ENCODE measurements around the gene CMTM4.

Gene CMTM4

GRCh38 chr16:66673691-66674090, 22.9 kb downstream of the CMTM4 start:
- no peak for DNase-seq (ENCODE audit: low spot score)

- no peak for DNase-seq (ENCODE audit: low spot score)
Observed at GRCh38 chr16:66670691-66671388, 25.7 kb downstream of the CMTM4 start.

- DNase-seq (ENCODE audit: low spot score) = no peak
Observed at GRCh38 chr16:66668777-66669444, 27.6 kb downstream of the CMTM4 start.

DNA sequence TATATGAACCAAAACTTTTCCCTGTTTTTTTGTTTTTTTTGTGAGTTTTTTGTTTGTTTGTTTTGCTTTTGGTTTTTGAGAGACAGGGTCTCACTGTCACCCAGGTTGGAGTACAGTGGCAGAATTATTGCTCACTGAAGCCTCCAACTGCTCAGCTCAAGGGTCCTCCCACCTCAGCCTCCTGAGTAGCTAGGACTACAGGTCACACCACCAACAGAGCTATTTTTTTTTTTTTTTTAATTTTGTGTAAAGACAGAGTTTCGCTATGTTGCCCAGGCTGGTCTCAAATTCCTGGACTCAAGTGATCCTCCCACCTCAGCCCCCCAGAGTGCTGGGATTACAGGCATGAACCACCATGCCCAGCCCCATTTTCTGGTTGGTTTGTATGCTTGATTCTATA, 28.6 kb downstream of the CMTM4 start:
- no peak for DNase-seq (ENCODE audit: low spot score)

- DNase-seq (ENCODE audit: low spot score) = peak; percentile 74
Observed at GRCh38 chr16:66662445-66663194, 33.9 kb downstream of the CMTM4 start.

- peak; percentile 55 for DNase-seq (ENCODE audit: low spot score)
Observed at GRCh38 chr16:66661671-66662346, 34.7 kb downstream of the CMTM4 start.

DNA sequence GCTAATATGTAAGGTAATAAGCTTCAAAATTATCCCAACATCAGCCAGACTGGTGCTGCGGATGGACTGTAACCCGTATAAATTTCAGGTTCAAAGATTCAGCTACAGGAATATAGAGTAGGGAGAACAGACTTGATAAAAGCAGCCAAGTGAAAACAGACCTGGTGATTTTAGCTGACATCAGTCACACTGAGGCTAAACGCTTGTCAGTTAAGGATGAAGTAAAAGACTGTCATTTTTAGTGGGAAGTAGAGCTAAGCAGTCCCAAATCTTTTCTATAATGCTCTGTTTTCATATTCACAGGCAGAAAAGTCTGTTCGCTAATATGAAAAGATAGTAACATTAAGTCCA, 35.4 kb downstream of the CMTM4 start:
- DNase-seq (ENCODE audit: low spot score) = no peak

GRCh38 chr16:66660422-66661209, 35.9 kb downstream of the CMTM4 start:
- DNase-seq (ENCODE audit: low spot score) = peak; percentile 74

GRCh38 chr16:66658860-66659190, 37.7 kb downstream of the CMTM4 start:
- no peak for DNase-seq (ENCODE audit: low spot score)

DNA sequence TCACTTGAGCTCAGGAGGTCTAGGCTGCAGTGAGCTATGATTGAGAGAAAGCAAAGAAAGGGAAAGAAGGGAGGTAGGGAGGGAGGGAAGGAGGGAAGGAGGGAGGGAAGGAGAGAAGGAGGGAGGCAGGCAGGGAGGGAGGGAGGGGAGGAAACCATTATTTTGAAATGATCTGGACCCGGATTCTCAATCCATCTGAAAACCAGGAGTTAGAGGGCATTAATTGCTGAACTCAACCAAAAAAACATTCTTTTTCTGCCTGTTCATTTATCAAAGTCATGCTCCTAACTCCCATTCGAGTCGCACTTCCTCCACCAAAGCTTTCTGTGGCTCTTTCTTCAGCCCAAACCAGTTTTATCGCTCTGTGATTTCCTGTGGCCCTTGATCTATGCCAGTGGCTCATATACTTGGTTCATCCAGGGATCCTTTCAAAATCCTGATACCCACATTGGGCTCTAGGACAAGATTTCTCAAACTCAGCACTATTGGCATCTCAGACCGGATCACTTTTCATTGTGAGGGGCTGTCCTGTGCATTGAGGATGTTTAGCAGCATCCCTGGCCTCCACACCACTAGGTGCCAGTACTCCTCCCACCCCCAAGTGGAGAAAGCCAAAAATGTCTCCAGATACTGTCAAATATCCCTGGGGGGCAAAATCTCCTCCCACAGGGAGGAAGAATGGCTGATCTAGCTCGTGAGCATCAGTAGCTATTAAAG, 38.2 kb downstream of the CMTM4 start:
- DNase-seq (ENCODE audit: low spot score) = no peak

DNA sequence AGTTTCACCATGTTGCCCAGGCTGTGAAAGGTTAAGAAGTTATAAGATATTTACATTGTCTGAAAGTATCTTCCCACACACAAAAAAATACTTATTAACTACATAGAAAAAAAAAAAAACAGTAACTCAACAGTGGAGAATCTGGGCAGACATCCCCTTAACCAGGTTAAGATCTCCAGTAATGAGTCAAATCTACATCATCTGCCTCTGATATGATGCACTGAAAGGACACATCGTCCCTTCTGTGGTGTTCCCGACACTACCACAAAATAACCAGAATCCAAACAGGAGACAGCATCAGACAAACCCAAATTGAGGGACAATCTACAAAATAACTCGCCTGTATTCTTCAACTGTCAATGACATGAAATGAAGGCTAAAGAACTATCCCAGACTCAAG, 40.0 kb downstream of the CMTM4 start:
- no peak for DNase-seq (ENCODE audit: low spot score)

DNA sequence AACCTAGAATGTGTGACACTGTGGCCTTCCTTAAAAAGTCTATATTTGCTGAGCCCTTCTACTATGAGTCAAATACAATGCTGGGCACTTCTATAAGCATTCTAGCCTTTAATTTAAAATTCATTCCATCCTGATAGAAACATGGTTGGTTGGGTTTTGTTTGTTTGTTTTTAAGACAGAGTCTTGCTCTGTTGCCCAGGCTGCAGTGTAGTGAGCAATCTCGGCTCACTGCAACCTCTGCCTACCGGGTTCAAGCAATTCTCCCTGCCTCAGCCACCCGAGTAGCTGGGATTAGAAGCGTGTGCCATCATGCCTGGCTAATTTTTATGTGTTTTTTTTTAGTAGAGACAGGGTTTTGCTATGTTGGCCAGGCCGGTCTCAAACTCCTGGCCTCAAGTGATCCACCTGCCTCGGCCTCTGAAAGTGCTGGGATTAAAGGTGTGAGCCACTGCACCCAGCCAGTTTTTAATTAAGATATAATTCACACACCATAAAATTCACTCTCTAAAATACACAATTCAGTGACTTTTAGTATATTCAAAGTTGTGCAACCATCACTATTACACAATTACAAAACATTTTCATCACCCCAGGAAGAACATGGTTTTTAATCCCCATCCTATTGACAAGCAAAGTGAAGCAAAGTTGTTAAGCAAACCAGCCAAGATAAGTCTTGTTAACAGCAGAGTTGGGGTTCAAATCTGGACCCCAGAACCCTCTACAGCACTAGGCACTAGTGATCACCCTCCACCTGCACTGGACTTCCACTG, 42.8 kb downstream of the CMTM4 start:
- no peak for DNase-seq (ENCODE audit: low spot score)

- no peak for DNase-seq (ENCODE audit: low spot score)
Observed at GRCh38 chr16:66652661-66653360, 43.7 kb downstream of the CMTM4 start.

DNA sequence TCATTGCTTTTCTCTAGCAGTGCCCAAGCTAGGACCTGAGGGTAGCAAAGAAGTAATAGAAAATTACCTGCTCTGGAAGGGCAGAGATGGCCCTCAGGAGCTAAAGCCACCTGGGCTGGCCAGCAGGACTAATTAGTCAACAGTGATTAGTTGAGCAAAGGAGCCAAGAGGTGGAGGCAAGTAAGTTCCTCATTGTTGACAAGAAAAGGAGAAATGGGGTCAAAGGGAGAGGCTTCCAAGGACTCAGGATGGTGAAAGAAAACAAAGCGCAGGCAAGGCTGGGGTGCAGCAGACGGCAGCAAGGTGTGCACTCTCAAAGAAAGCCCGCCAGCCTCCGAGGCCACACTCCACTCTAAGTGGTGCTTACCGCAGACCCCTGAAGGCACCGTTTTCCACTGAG, 44.6 kb downstream of the CMTM4 start:
- no peak for DNase-seq (ENCODE audit: low spot score)

- no peak for DNase-seq (ENCODE audit: low spot score)
Observed at GRCh38 chr16:66651474-66651765, 45.1 kb downstream of the CMTM4 start.

- peak; percentile 88 for DNase-seq (ENCODE audit: low spot score)
Observed at GRCh38 chr16:66650707-66651473, 45.7 kb downstream of the CMTM4 start.

DNA sequence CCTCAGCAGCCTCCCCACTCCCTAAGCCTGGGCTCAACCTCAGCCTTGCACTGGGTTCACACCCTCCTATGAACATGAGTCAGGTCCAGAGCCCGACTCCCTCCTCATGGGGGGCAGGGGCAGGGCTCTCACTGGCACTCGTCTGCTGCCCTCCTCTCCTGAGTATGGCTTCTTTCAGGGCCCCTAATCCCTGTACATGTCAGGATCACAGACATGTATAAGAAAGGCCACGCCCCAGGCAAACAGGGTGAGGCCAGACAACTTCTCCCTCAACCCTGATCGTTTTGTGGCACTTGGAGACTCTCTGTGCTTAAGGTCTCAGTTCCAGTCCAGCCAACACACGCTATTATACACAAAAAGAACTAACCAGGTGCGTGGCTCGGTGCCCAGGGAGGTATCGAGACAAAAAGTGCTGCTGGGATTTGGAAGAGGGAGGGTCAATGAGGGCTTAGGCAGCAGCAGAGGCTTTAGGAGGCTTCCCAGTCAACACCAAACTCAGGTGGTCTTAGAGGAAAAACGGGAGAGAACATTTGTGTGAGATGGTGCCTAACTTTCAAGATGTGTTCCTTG, 46.8 kb downstream of the CMTM4 start:
- DNase-seq (ENCODE audit: low spot score) = no peak

DNA sequence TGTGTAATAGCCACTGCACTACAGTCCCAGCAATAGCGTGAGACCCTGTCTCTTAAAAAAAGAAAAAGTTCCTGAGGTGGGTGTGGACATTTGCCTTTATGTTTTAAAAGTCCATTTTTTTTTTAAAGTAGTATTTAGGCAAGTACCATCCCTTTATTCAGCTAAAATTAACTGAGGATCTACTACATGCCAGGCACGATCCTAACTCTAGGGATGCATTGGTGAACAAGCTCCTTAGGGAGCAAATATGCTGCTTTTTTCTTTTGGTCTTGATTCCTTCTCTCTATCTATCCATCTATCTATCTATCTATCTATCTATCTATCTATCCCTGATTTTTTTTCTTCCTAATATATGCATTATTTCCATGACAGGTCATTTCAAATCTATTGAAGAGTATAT, 47.4 kb downstream of the CMTM4 start:
- no peak for DNase-seq (ENCODE audit: low spot score)

DNA sequence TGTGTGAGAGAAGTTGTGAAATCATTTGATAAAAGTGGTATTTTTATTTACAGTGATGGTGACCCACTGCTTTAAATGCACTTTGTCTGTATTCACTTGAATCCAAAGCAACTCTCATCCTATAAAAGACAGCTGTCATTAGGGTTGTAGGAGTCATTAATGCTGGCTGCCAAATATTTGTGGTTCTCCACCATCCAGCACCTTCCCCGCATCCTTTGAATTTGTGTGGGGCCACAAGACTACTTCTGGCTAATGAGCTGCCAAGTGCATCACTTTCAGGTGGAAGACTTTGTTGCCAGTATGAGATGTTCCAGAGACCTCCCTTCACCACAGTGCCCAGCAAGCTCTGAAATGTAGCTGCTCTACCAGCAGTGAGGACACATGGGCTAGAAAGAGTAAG, 48.7 kb downstream of the CMTM4 start:
- DNase-seq (ENCODE audit: low spot score) = no peak

All from globus pallidus (tissue), 1 donor.